CD14-positive monocyte (primary cell): ENCODE data around the gene EXOC3L1. TPM values are rescaled to one million over a fixed set of nuclear protein-coding genes. Genes with fewer than 3 reads are reported as not detected.

ENCODE experiments used
- DNase-seq, 3 donors: peaks; one replicate each; pipeline ENCODE4 v3.0.0-alpha.2; 2011 to 2022
- H2AFZ ChIP-seq: 2 replicates; pipeline ENCODE4 v1.6.0; 2012; ENCODE audit warnings: mild to moderate bottlenecking, low read depth, low read length, inconsistent platforms; ENCODE audit not compliant: insufficient read depth, poor library complexity, severe bottlenecking
- H3K27ac ChIP-seq, 2 donors: 1 replicate in 1 of 2; 2 replicates in 1 of 2; pipeline ENCODE4 v1.5.1; 2012 to 2013; ENCODE audit warnings: low read length in 2 of 2, control low read depth in 1 of 2, inconsistent platforms in 1 of 2, low read depth in 1 of 2, mild to moderate bottlenecking in 1 of 2
- H3K27me3 ChIP-seq, 2 donors: one replicate each; pipeline versions ENCODE4 v1.6.0 to v1.6.1; 2011 to 2013; ENCODE audit warnings: low read length in 2 of 2; ENCODE audit not compliant: control insufficient read depth in 2 of 2, insufficient read depth in 2 of 2
- H3K36me3 ChIP-seq, 2 donors: replicated peaks in 1 of 2; 1 replicate in 1 of 2; 2 replicates in 1 of 2; pipeline versions ENCODE4 v1.5.1 to v1.6.1; 2012 to 2013; ENCODE audit warnings: low read length in 2 of 2, control low read depth in 1 of 2, inconsistent platforms in 1 of 2, mild to moderate bottlenecking in 1 of 2; ENCODE audit not compliant: insufficient read depth in 2 of 2, control insufficient read depth in 1 of 2
- H3K4me1 ChIP-seq, 2 donors: 1 replicate in 1 of 2; 2 replicates in 1 of 2; pipeline versions ENCODE4 v1.5.1 to v1.6.1; 2012 to 2013; ENCODE audit warnings: low read length in 2 of 2, control low read depth in 1 of 2, inconsistent platforms in 1 of 2, mild to moderate bottlenecking in 1 of 2, moderate library complexity in 1 of 2; ENCODE audit not compliant: insufficient read depth in 2 of 2, control insufficient read depth in 1 of 2
- H3K4me2 ChIP-seq: replicated peaks from 2 replicates; pipeline ENCODE3; 2012; ENCODE audit warnings: low read length, moderate library complexity, mild to moderate bottlenecking; ENCODE audit not compliant: poor library complexity, severe bottlenecking; ENCODE audit errors: extremely low read depth
- H3K4me3 ChIP-seq, 3 experiments: fragments of 200-600 bp in 1 of 3; sonication (generic) in 1 of 3; replicated peaks in 1 of 3; 1 replicate in 2 of 3; 2 replicates in 1 of 3; pipeline ENCODE4 v1.5.1; 2011 to 2013; ENCODE audit warnings: low read length in 3 of 3, mild to moderate bottlenecking in 3 of 3, control low read depth in 2 of 3, low read depth in 2 of 3, inconsistent platforms in 1 of 3, moderate library complexity in 1 of 3
- H3K79me2 ChIP-seq: 2 replicates; pipeline ENCODE4 v1.6.0; 2012; ENCODE audit warnings: mild to moderate bottlenecking, control low read depth, inconsistent platforms, low read length, moderate library complexity; ENCODE audit not compliant: insufficient read depth
- H3K9ac ChIP-seq: 2 replicates; pipeline ENCODE4 v1.6.0; 2017; ENCODE audit warnings: low read length, mild to moderate bottlenecking; ENCODE audit not compliant: insufficient read depth, poor library complexity, severe bottlenecking
- H3K9me3 ChIP-seq, 2 donors: replicated peaks in 1 of 2; 1 replicate in 1 of 2; 2 replicates in 1 of 2; pipeline versions ENCODE4 v1.5.1 to v1.6.1; 2012 to 2013; ENCODE audit warnings: low read length in 2 of 2, control low read depth in 1 of 2; ENCODE audit not compliant: control insufficient read depth in 1 of 2, insufficient read depth in 1 of 2
- H4K20me1 ChIP-seq: 2 replicates; pipeline ENCODE4 v1.6.0; 2012; ENCODE audit warnings: mild to moderate bottlenecking, low read length, control low read depth, moderate library complexity; ENCODE audit not compliant: insufficient read depth
- H3K27ac Mint-ChIP-seq, 7 donors: one replicate each; pipeline ENCODE4 v1.8.0; 2020; ENCODE audit warnings: mild to moderate bottlenecking in 7 of 7, mixed read lengths in 7 of 7, moderate library complexity in 6 of 7, inconsistent platforms in 2 of 7
- H3K27me3 Mint-ChIP-seq, 3 donors: one replicate each; pipeline ENCODE4 v1.8.0; 2021 to 2022; ENCODE audit warnings: low read depth in 3 of 3, mild to moderate bottlenecking in 3 of 3, mixed read lengths in 3 of 3, moderate library complexity in 3 of 3, inconsistent platforms in 1 of 3
- H3K36me3 Mint-ChIP-seq, 2 donors: one replicate each; pipeline ENCODE4 v1.8.0; 2020; ENCODE audit warnings: mixed read lengths in 2 of 2, inconsistent platforms in 1 of 2, mild to moderate bottlenecking in 1 of 2
- H3K4me1 Mint-ChIP-seq: one replicate; pipeline ENCODE4 v1.8.0; 2020; ENCODE audit warnings: mild to moderate bottlenecking, mixed read lengths
- H3K4me3 Mint-ChIP-seq, 2 donors: one replicate each; pipeline ENCODE4 v1.8.0; 2020; ENCODE audit warnings: mild to moderate bottlenecking in 2 of 2, mixed read lengths in 2 of 2, moderate library complexity in 1 of 2
- H3K9me3 Mint-ChIP-seq, 7 donors: one replicate each; pipeline ENCODE4 v1.8.0; 2020 to 2022; ENCODE audit warnings: mixed read lengths in 7 of 7, mild to moderate bottlenecking in 6 of 7, moderate library complexity in 6 of 7, inconsistent platforms in 2 of 7
- CTCF ChIP-seq: fragments of 200-600 bp; IDR thresholded peaks from one replicate; pipeline ENCODE4 v1.8.0; 2022; ENCODE audit warnings: antibody characterized with exemption, mild to moderate bottlenecking
- WGBS: methylation state at CpG from one replicate; pipeline ENCODE4 v1.1.5; 2013; ENCODE audit warnings: missing lambda C conversion rate; ENCODE audit not compliant: insufficient coverage; 5-methylcytosine and 5-hydroxymethylcytosine counted together
- intact Hi-C, 2 donors: fragments of 100-400 bp; cut with micrococcal nuclease; formaldehyde crosslinking; loops; one replicate each; pipeline versions ENCODE4 v1.15.0 to v1.15.1; 2023
- polyA plus RNA-seq, 3 donors: library from polyadenylated mRNA; depleted of rRNA in 1 of 3; unstranded in 2 of 3; stranded (reverse) in 1 of 3; fragments of 300-500 nt in 2 of 3; fragments of >200 nt in 1 of 3; fragmentation: Illumina TruSeq in 2 of 3; gene quantifications; 1 replicate in 2 of 3; 2 replicates in 1 of 3; pipeline ENCODE4 v1.2.3, GENCODE V29; 2012 to 2021

EXOC3L1 gene
- polyA plus RNA-seq, 3 donors: 2.8 to 3.7 (median 3.0) TPM

- no peaks in the 10 kb centered on the region for H3K9me3 ChIP-seq
- peaks cover 0 to 7% (median 3%) of the 10 kb centered on the region in 7 donors for H3K9me3 Mint-ChIP-seq
- peaks cover 3 to 20% of the 10 kb centered on the region in 2 donors for H3K27me3 ChIP-seq
- no peak overlapping the region for H3K4me2 ChIP-seq
- H4K20me1 ChIP-seq: peaks cover 11% of the 10 kb centered on the region
- no peak for DNase-seq
- no peak overlapping the region for H3K27ac Mint-ChIP-seq
- H3K4me3 ChIP-seq: no peak overlapping the region
- peaks cover 22% of the 10 kb centered on the region for H3K4me1 Mint-ChIP-seq
- intact Hi-C loops: no loop called here
- no peaks in the 10 kb centered on the region for H3K36me3 ChIP-seq
- peaks cover 49 to 59% of the 10 kb centered on the region in 2 donors for H3K4me1 ChIP-seq
- H3K36me3 Mint-ChIP-seq: peaks cover 11 to 14% of the 10 kb centered on the region in 2 donors
- H2AFZ ChIP-seq: no peak overlapping the region
- 71% methylated on average over 2 of the region's 2 CpGs for WGBS
- H3K4me3 Mint-ChIP-seq: no peak overlapping the region
- TF ChIP-seq CTCF: no peak
- H3K79me2 ChIP-seq: peaks cover 8% of the 10 kb centered on the region
- H3K9ac ChIP-seq: no peak overlapping the region
- H3K27ac ChIP-seq: no peak overlapping the region
- H3K27me3 Mint-ChIP-seq: peaks cover 16 to 55% (median 32%) of the 10 kb centered on the region in 3 donors
Measured at GRCh38 chr16:67182288-67182687, 7.6 kb downstream of the EXOC3L1 start.

GRCh38 chr16:67181346-67181745, 8.6 kb downstream of the EXOC3L1 start:
- peaks cover 0 to 10% (median 3%) of the 10 kb centered on the region in 7 donors for H3K9me3 Mint-ChIP-seq
- H3K27ac ChIP-seq: no peak overlapping the region
- intact Hi-C loops: no loop called here
- WGBS: 100% methylated on average over 2 of the region's 2 CpGs
- TF ChIP-seq CTCF: no peak
- H3K4me1 Mint-ChIP-seq: peaks cover 22% of the 10 kb centered on the region
- H4K20me1 ChIP-seq: peaks cover 19% of the 10 kb centered on the region
- peaks cover 8% of the 10 kb centered on the region for H3K79me2 ChIP-seq
- H3K9me3 ChIP-seq: no peaks in the 10 kb centered on the region
- H3K9ac ChIP-seq: no peak overlapping the region
- H2AFZ ChIP-seq: no peak overlapping the region
- H3K36me3 Mint-ChIP-seq: peaks cover 16 to 21% of the 10 kb centered on the region in 2 donors
- no peak overlapping the region for H3K27ac Mint-ChIP-seq
- no peak overlapping the region for H3K4me2 ChIP-seq
- peaks cover 49 to 59% of the 10 kb centered on the region in 2 donors for H3K4me1 ChIP-seq
- peaks cover 22 to 57% (median 36%) of the 10 kb centered on the region in 3 donors for H3K27me3 Mint-ChIP-seq
- no peak overlapping the region for H3K4me3 ChIP-seq
- H3K27me3 ChIP-seq: peaks cover 3 to 29% of the 10 kb centered on the region in 2 donors
- DNase-seq: no peak
- H3K36me3 ChIP-seq: no peaks in the 10 kb centered on the region
- H3K4me3 Mint-ChIP-seq: no peak overlapping the region
